GM12874 (cell line): ENCODE data around the gene REPS2.

ENCODE experiments used
- CTCF ChIP-seq: IDR thresholded peaks from 2 replicates; pipeline ENCODE4 v1.5.1; 2011; ENCODE audit warnings: low read depth, mild to moderate bottlenecking, control low read depth, low read length, moderate library complexity; ENCODE audit not compliant: insufficient read depth

Gene REPS2

GRCh38 chrX:17072721-17073230 lies 126.3 kb downstream of the REPS2 start:
- no peak for TF ChIP-seq CTCF

GRCh38 chrX:17075004-17075403 lies 128.5 kb downstream of the REPS2 start:
- TF ChIP-seq CTCF = no peak

- TF ChIP-seq CTCF = no peak
These were observed 130.9 kb downstream of the REPS2 start for GRCh38 chrX:17077361-17077760.

GRCh38 chrX:17078031-17078720 lies 131.7 kb downstream of the REPS2 start:
- TF ChIP-seq CTCF = no peak

GRCh38 chrX:17081511-17081910 lies 135.1 kb downstream of the REPS2 start:
- no peak for TF ChIP-seq CTCF

- no peak for TF ChIP-seq CTCF
These were observed 135.5 kb downstream of the REPS2 start for GRCh38 chrX:17081968-17082367.

- no peak for TF ChIP-seq CTCF
These were observed 136.4 kb downstream of the REPS2 start for GRCh38 chrX:17082831-17083230.

- TF ChIP-seq CTCF = no peak
These were observed 139.9 kb downstream of the REPS2 start for GRCh38 chrX:17086317-17086716.
